ENCODE results near the gene AGPAT2. TPM values are rescaled to one million over a fixed set of nuclear protein-coding genes. Genes with fewer than 3 reads are reported as not detected.

Gene AGPAT2
- total RNA-seq, 1 donor from 2014 or later, result 2.4 TPM

- peaks cover 9% of the 10 kb centered on the region for H3K27me3 ChIP-seq
- peaks cover 19% of the 10 kb centered on the region for H3F3A ChIP-seq (ENCODE audit: low read depth)
- H2AFZ ChIP-seq (replicated peaks), result no peak overlapping the region
- no peaks in the 10 kb centered on the region for H3K79me2 ChIP-seq (ENCODE audit: low read depth)
- Mint-ChIP-seq H3K27ac (no peak overlapping the region), H3K9me3 (no peaks in the 10 kb centered on the region), H3K4me3 (no peak overlapping the region), H3K27me3 (ENCODE audit: insufficient read depth, low read depth) (peaks cover 2% of the 10 kb centered on the region), H3K4me1 (peaks cover 14% of the 10 kb centered on the region), H3K36me3 (no peaks in the 10 kb centered on the region)
- H3K27ac ChIP-seq, result no peak overlapping the region
- H3K4me3 ChIP-seq, result no peak overlapping the region
- H4K20me1 ChIP-seq (ENCODE audit: low read depth), result no peaks in the 10 kb centered on the region
- H3K9me3 ChIP-seq (ENCODE audit: low read depth), result no peaks in the 10 kb centered on the region
- no peaks in the 10 kb centered on the region for H3K36me3 ChIP-seq
- H3K4me2 ChIP-seq, result no peak overlapping the region
- H3K4me1 ChIP-seq, result peaks cover 15% of the 10 kb centered on the region
- no peak for TF ChIP-seq EZH2phosphoT487 (IDR thresholded peaks at IDR 0.05)
- TF ChIP-seq, protein P1, sequence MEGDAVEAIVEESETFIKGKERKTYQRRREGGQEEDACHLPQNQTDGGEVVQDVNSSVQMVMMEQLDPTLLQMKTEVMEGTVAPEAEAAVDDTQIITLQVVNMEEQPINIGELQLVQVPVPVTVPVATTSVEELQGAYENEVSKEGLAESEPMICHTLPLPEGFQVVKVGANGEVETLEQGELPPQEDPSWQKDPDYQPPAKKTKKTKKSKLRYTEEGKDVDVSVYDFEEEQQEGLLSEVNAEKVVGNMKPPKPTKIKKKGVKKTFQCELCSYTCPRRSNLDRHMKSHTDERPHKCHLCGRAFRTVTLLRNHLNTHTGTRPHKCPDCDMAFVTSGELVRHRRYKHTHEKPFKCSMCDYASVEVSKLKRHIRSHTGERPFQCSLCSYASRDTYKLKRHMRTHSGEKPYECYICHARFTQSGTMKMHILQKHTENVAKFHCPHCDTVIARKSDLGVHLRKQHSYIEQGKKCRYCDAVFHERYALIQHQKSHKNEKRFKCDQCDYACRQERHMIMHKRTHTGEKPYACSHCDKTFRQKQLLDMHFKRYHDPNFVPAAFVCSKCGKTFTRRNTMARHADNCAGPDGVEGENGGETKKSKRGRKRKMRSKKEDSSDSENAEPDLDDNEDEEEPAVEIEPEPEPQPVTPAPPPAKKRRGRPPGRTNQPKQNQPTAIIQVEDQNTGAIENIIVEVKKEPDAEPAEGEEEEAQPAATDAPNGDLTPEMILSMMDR (IDR thresholded peaks at IDR 0.05), result peak; percentile 90
- peak; percentile 87 for DNase-seq (ENCODE audit: low spot score)
- H3K9ac ChIP-seq, result no peak overlapping the region
These were observed 55.9 kb downstream of the AGPAT2 start for GRCh38 chr9:136631038-136632000.

- H3K4me3 ChIP-seq, result no peak overlapping the region
- no peak for DNase-seq (ENCODE audit: low spot score)
- no peak overlapping the region for H3K4me2 ChIP-seq
- no peak overlapping the region for H3K27ac Mint-ChIP-seq
- H4K20me1 ChIP-seq (ENCODE audit: low read depth), result no peaks in the 10 kb centered on the region
- no peak overlapping the region for H2AFZ ChIP-seq (replicated peaks)
- no peaks in the 10 kb centered on the region for H3K9me3 ChIP-seq (ENCODE audit: low read depth)
- peaks cover 19% of the 10 kb centered on the region for H3F3A ChIP-seq (ENCODE audit: low read depth)
- no peaks in the 10 kb centered on the region for H3K36me3 Mint-ChIP-seq
- H3K9ac ChIP-seq, result no peak overlapping the region
- no peaks in the 10 kb centered on the region for H3K36me3 ChIP-seq
- H3K79me2 ChIP-seq (ENCODE audit: low read depth), result no peaks in the 10 kb centered on the region
- H3K4me1 ChIP-seq, result peaks cover 15% of the 10 kb centered on the region
- H3K9me3 Mint-ChIP-seq, result no peaks in the 10 kb centered on the region
- H3K27me3 ChIP-seq, result peaks cover 9% of the 10 kb centered on the region
- H3K27ac ChIP-seq, result no peak overlapping the region
- peaks cover 17% of the 10 kb centered on the region for H3K4me1 Mint-ChIP-seq
- H3K4me3 Mint-ChIP-seq, result no peak overlapping the region
- H3K27me3 Mint-ChIP-seq (ENCODE audit: insufficient read depth, low read depth), result peaks cover 4% of the 10 kb centered on the region
- TF ChIP-seq EZH2 (IDR thresholded peaks at IDR 0.05) (no peak), EZH2phosphoT487 (IDR thresholded peaks at IDR 0.05) (no peak)
- TF ChIP-seq, protein P1 (IDR thresholded peaks at IDR 0.05), result no peak
These were observed 56.6 kb downstream of the AGPAT2 start for GRCh38 chr9:136630662-136630992.

- peaks cover 19% of the 10 kb centered on the region for H3F3A ChIP-seq (ENCODE audit: low read depth)
- DNase-seq (ENCODE audit: low spot score), result peak; percentile 90
- no peak overlapping the region for H3K4me3 Mint-ChIP-seq
- H3K4me1 Mint-ChIP-seq, result peaks cover 19% of the 10 kb centered on the region
- peak overlapping the region; percentile 39 for H2AFZ ChIP-seq (replicated peaks)
- no peaks in the 10 kb centered on the region for H3K9me3 Mint-ChIP-seq
- H3K9ac ChIP-seq, result no peak overlapping the region
- H3K36me3 Mint-ChIP-seq, result no peaks in the 10 kb centered on the region
- peak overlapping the region; percentile 76 for H3K27ac Mint-ChIP-seq
- H3K4me3 ChIP-seq, result no peak overlapping the region
- no peak overlapping the region for H3K4me2 ChIP-seq
- H3K27ac ChIP-seq, result no peak overlapping the region
- H4K20me1 ChIP-seq (ENCODE audit: low read depth), result no peaks in the 10 kb centered on the region
- H3K9me3 ChIP-seq (ENCODE audit: low read depth), result no peaks in the 10 kb centered on the region
- H3K36me3 ChIP-seq, result no peaks in the 10 kb centered on the region
- TF ChIP-seq EZH2 (IDR thresholded peaks at IDR 0.05), result no peak
- TF ChIP-seq, protein P1 (IDR thresholded peaks at IDR 0.05), result peak; percentile 74
- peaks cover 9% of the 10 kb centered on the region for H3K27me3 ChIP-seq
- no peaks in the 10 kb centered on the region for H3K79me2 ChIP-seq (ENCODE audit: low read depth)
- H3K4me1 ChIP-seq, result peaks cover 15% of the 10 kb centered on the region
- peaks cover 7% of the 10 kb centered on the region for H3K27me3 Mint-ChIP-seq (ENCODE audit: insufficient read depth, low read depth)
These were observed 57.2 kb downstream of the AGPAT2 start for GRCh38 chr9:136629879-136630661.
